Mesenchymal stem cell (in vitro differentiated cells and primary cell): Measurements from ENCODE around the gene POGLUT2.

Experiments used
- DNase-seq: peaks from one replicate; pipeline ENCODE4 v3.0.0-alpha.2; 2013
- H2AFZ ChIP-seq: one replicate; pipeline ENCODE4 v1.6.1; 2013; ENCODE audit warnings: low read depth, mild to moderate bottlenecking, control low read depth, inconsistent platforms, low read length, moderate library complexity
- H2AK5ac ChIP-seq: 2 replicates; pipeline ENCODE4 v1.6.1; 2013; ENCODE audit warnings: low read length, moderate library complexity, mild to moderate bottlenecking, inconsistent platforms; ENCODE audit not compliant: severe bottlenecking
- H2BK120ac ChIP-seq: one replicate; pipeline ENCODE4 v1.6.1; 2013; ENCODE audit warnings: low read depth, mild to moderate bottlenecking, inconsistent platforms, low read length, moderate library complexity
- H2BK12ac ChIP-seq, 2 experiments: one replicate each; pipeline ENCODE4 v1.6.1; 2013; ENCODE audit warnings: inconsistent platforms in 2 of 2, low read length in 2 of 2, mild to moderate bottlenecking in 2 of 2, moderate library complexity in 2 of 2, control low read depth in 1 of 2
- H2BK15ac ChIP-seq: one replicate; pipeline ENCODE4 v1.6.1; 2013; ENCODE audit warnings: mild to moderate bottlenecking, low read depth, inconsistent platforms; ENCODE audit not compliant: poor library complexity, severe bottlenecking
- H2BK5ac ChIP-seq: 2 replicates; pipeline ENCODE4 v1.6.1; 2013; ENCODE audit warnings: low read depth, mild to moderate bottlenecking, low read length, control low read depth, inconsistent platforms; ENCODE audit not compliant: poor library complexity, severe bottlenecking
- H3K14ac ChIP-seq, 2 experiments: one replicate each; pipeline ENCODE4 v1.6.1; 2013; ENCODE audit warnings: inconsistent platforms in 2 of 2, low read length in 2 of 2, control low read depth in 1 of 2, mild to moderate bottlenecking in 1 of 2, moderate library complexity in 1 of 2
- H3K18ac ChIP-seq, 2 experiments: one replicate each; pipeline ENCODE4 v1.6.1; 2013; ENCODE audit warnings: inconsistent platforms in 2 of 2, low read length in 2 of 2, control low read depth in 1 of 2, low read depth in 1 of 2, mild to moderate bottlenecking in 1 of 2
- H3K23ac ChIP-seq, 2 experiments: one replicate each; pipeline ENCODE4 v1.6.1; 2013; ENCODE audit warnings: inconsistent platforms in 2 of 2, low read length in 2 of 2, mild to moderate bottlenecking in 2 of 2, moderate library complexity in 2 of 2, control low read depth in 1 of 2
- H3K27ac ChIP-seq: 2 replicates; pipeline ENCODE4 v1.5.1; 2013; ENCODE audit warnings: mild to moderate bottlenecking, moderate library complexity, low read length, control low read depth, inconsistent platforms; ENCODE audit not compliant: poor library complexity, severe bottlenecking
- H3K27me3 ChIP-seq, 2 experiments: 2 replicates each; pipeline versions ENCODE4 v1.6.1 to v1.7.0; 2013; ENCODE audit warnings: low read length in 2 of 2, mild to moderate bottlenecking in 2 of 2, moderate library complexity in 2 of 2, control low read depth in 1 of 2, inconsistent platforms in 1 of 2; ENCODE audit not compliant: control insufficient read depth in 1 of 2, insufficient read depth in 1 of 2
- H3K36me3 ChIP-seq, 2 experiments: 2 replicates each; pipeline versions ENCODE4 v1.6.1 to v1.7.0; 2013; ENCODE audit warnings: low read length in 2 of 2, control low read depth in 1 of 2, inconsistent platforms in 1 of 2, low read depth in 1 of 2, mild to moderate bottlenecking in 1 of 2; ENCODE audit not compliant: insufficient read depth in 2 of 2, control insufficient read depth in 1 of 2
- H3K4ac ChIP-seq, 2 experiments: one replicate each; pipeline ENCODE4 v1.6.1; 2013; ENCODE audit warnings: inconsistent platforms in 2 of 2, low read length in 2 of 2, mild to moderate bottlenecking in 2 of 2, moderate library complexity in 2 of 2, control low read depth in 1 of 2, low read depth in 1 of 2
- H3K4me1 ChIP-seq: 2 replicates; pipeline ENCODE4 v1.6.1; 2013; ENCODE audit warnings: low read depth, low read length, control low read depth; ENCODE audit not compliant: control insufficient read depth, insufficient read depth
- H3K4me2 ChIP-seq: 2 replicates; pipeline ENCODE4 v1.6.1; 2013; ENCODE audit warnings: low read length, mild to moderate bottlenecking, inconsistent platforms; ENCODE audit not compliant: poor library complexity, severe bottlenecking
- H3K4me3 ChIP-seq, 2 experiments: 2 replicates each; pipeline versions ENCODE4 v1.5.1 to v1.7.0; 2013; ENCODE audit warnings: low read length in 2 of 2, mild to moderate bottlenecking in 2 of 2, control low read depth in 1 of 2, low read depth in 1 of 2; ENCODE audit not compliant: insufficient read depth in 1 of 2
- H3K79me1 ChIP-seq: replicated peaks from 2 replicates; pipeline ENCODE4 v1.6.1; 2013; ENCODE audit warnings: mild to moderate bottlenecking, control low read depth, low read length, inconsistent platforms; ENCODE audit not compliant: poor library complexity, severe bottlenecking
- H3K9ac ChIP-seq: 2 replicates; pipeline ENCODE4 v1.7.0; 2013; ENCODE audit warnings: mild to moderate bottlenecking, low read length, moderate library complexity
- H3K9me3 ChIP-seq: 2 replicates; pipeline ENCODE4 v1.7.0; 2013; ENCODE audit warnings: mild to moderate bottlenecking, low read length; ENCODE audit not compliant: control insufficient read depth
- H4K8ac ChIP-seq: one replicate; pipeline ENCODE4 v1.6.1; 2013; ENCODE audit warnings: inconsistent platforms, mild to moderate bottlenecking, low read length, moderate library complexity
- H4K91ac ChIP-seq: one replicate; pipeline ENCODE4 v1.6.1; 2013; ENCODE audit warnings: mild to moderate bottlenecking, low read length, inconsistent platforms
- WGBS: methylation state at CpG from one replicate; pipeline ENCODE4 v1.1.7; 2013; ENCODE audit warnings: mixed read lengths; 5-methylcytosine and 5-hydroxymethylcytosine counted together

The POGLUT2 gene

DNA sequence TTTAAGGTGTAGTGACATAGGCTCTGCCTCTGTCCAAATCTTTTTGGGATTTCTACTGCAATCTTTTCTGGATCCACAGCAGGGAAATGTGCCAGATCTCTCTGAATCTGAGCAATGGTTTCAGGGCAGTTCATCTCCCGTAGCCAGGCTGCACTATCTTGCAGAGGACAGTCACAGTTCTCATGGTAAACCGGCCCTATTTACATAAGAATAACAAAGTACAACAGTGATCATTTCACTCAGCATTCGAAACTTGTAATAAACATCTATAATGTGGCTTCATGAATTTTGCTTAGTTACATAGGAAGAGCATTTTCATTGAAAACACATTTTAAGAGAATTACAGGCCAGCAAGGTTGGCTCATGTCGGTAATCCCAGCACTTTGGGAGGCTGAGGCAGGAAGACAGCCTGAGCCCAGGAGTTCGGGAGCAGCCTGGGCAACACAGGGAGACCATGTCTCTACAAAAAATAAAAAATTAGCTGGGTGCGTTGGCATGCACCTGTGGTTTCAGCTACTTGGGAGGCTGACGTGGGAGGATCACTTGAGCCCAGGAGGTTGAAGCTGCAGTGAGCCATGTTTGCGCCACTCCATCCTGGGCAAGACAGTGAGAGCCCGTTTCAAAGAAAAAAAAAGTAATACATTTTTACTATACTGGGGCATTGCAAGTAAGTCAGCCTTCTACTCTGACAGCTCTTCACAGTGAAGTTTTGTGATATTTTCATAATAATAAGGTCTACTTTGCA is 5.0 kb downstream of the POGLUT2 start:
- Histone ChIP-seq H2BK12ac (no peak overlapping the region), H3K9ac (no peak overlapping the region), H3K9me3 (no peaks in the 10 kb centered on the region), H3K27ac (no peak overlapping the region), H3K27me3 (no peaks in the 10 kb centered on the region), H3K4me1 (peaks cover 6% of the 10 kb centered on the region), H3K36me3 (peaks cover 27 to 50% of the 10 kb centered on the region in 2 experiments), H2BK15ac (no peak overlapping the region), H3K14ac (no peak overlapping the region), H2AK5ac (no peak overlapping the region), H3K79me1 (peaks cover 17% of the 10 kb centered on the region), H4K91ac (no peak overlapping the region), H3K18ac (no peak overlapping the region), H3K23ac (no peak overlapping the region), H4K8ac (no peak overlapping the region), H3K4ac (no peak overlapping the region), H2BK120ac (no peak overlapping the region), H2BK5ac (no peak overlapping the region), H3K4me3 (no peak overlapping the region), H2AFZ (no peak overlapping the region), H3K4me2 (no peak overlapping the region)
- no peak for DNase-seq
- WGBS: 88% methylated on average over 6 of the region's 9 CpGs

- no peak for DNase-seq
- Histone ChIP-seq H2BK5ac (no peak overlapping the region), H4K8ac (no peak overlapping the region), H3K27ac (no peak overlapping the region), H3K9ac (no peak overlapping the region), H3K79me1 (peaks cover 24% of the 10 kb centered on the region), H3K4me2 (no peak overlapping the region), H2AK5ac (no peak overlapping the region), H2BK120ac (no peak overlapping the region), H3K27me3 (no peaks in the 10 kb centered on the region), H3K4ac (no peak overlapping the region), H4K91ac (no peak overlapping the region), H3K14ac (no peak overlapping the region), H3K9me3 (no peaks in the 10 kb centered on the region), H3K4me1 (peaks cover 5% of the 10 kb centered on the region), H2AFZ (no peak overlapping the region), H2BK12ac (no peak overlapping the region), H3K23ac (no peak overlapping the region), H3K4me3 (no peak overlapping the region), H3K18ac (no peak overlapping the region), H3K36me3 (peaks cover 36 to 63% of the 10 kb centered on the region in 2 experiments), H2BK15ac (no peak overlapping the region)
- 70% methylated on average over 1 of the region's 1 CpG for WGBS
Measured at GRCh38 chr13:102792396-102792795, 6.4 kb downstream of the POGLUT2 start.

- Histone ChIP-seq H2AFZ (no peak overlapping the region), H3K4me2 (no peak overlapping the region), H2BK12ac (no peak overlapping the region), H2BK15ac (no peak overlapping the region), H3K27ac (no peak overlapping the region), H4K91ac (no peak overlapping the region), H3K18ac (no peak overlapping the region), H2BK120ac (no peak overlapping the region), H3K79me1 (peaks cover 20% of the 10 kb centered on the region), H3K4ac (no peak overlapping the region), H3K23ac (no peak overlapping the region), H2AK5ac (no peak overlapping the region), H2BK5ac (no peak overlapping the region), H3K36me3 (peaks cover 32 to 94% of the 10 kb centered on the region in 2 experiments), H3K4me3 (no peak overlapping the region), H3K14ac (no peak overlapping the region), H4K8ac (no peak overlapping the region), H3K27me3 (no peaks in the 10 kb centered on the region), H3K9ac (no peak overlapping the region), H3K9me3 (no peaks in the 10 kb centered on the region), H3K4me1 (peaks cover 2% of the 10 kb centered on the region)
- over 99% methylated on average over 8 of the region's 8 CpGs for WGBS
- DNase-seq: no peak
Measured at GRCh38 chr13:102788683-102789082, 10.1 kb downstream of the POGLUT2 start.

- Histone ChIP-seq H3K9me3 (no peaks in the 10 kb centered on the region), H3K23ac (no peak overlapping the region), H3K4me3 (no peak overlapping the region), H3K27ac (no peak overlapping the region), H2AK5ac (no peak overlapping the region), H3K4ac (no peak overlapping the region), H4K91ac (no peak overlapping the region), H3K9ac (no peak overlapping the region), H2AFZ (no peak overlapping the region), H3K79me1 (peaks cover 10% of the 10 kb centered on the region), H2BK15ac (no peak overlapping the region), H3K18ac (no peak overlapping the region), H3K4me2 (no peak overlapping the region), H4K8ac (no peak overlapping the region), H2BK12ac (no peak overlapping the region), H3K27me3 (no peaks in the 10 kb centered on the region), H3K4me1 (no peaks in the 10 kb centered on the region), H2BK5ac (no peak overlapping the region), H2BK120ac (no peak overlapping the region), H3K14ac (no peak overlapping the region), H3K36me3 (peaks cover 24 to 64% of the 10 kb centered on the region in 2 experiments)
- WGBS: 82% methylated on average over 2 of the region's 3 CpGs
- no peak for DNase-seq
Measured at GRCh38 chr13:102784483-102784882, 14.3 kb downstream of the POGLUT2 start.
